ENCODE results near the gene ZNF18.

The ZNF18 gene

DNA sequence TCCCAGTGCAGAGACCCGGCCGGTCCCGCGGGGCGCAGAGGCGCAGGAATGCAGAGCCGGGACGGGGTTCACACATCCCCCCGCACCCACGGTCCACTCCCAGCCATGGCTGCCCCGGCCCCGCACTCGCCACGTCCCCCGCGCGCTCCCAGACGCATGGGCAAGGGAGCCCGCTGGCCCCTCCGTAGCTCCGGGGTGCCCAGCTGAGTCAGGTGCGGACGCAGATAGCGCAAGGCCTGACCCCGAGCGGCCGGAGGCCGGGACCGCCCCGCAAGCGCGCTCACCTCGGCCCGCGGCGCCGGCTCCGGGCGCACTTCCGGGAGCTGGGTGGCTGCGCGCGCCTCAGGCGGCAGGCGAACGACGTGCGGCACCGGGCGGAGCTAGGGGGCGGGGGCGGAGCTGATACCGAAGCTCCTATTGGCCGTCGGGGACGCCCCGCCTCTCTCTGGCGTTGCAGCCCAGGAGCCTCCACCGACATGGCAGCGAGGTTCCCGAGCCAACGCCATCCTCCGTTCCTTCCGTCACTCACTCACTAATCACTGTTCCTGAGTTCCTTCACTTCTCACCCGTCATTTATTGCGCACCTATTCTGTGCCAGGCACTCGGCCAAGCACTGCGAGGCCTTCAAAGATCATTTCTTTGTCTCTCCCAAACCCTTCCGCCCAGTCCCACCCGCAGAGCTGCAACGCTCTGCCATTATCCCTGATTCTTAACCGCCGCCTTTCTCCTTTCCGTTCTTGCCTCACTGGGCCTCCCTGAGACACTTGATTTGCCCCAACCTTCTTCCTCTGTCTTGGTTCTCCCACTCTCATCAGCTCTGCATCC, at the start of gene ZNF18:
TSS of gene ZNF18 (minus strand) at position 329 of the 825 bp plus-strand sequence. CDS start 4,646 bp downstream, outside the sequence.
- DNase-seq: peak; percentile 95 to 97

DNA sequence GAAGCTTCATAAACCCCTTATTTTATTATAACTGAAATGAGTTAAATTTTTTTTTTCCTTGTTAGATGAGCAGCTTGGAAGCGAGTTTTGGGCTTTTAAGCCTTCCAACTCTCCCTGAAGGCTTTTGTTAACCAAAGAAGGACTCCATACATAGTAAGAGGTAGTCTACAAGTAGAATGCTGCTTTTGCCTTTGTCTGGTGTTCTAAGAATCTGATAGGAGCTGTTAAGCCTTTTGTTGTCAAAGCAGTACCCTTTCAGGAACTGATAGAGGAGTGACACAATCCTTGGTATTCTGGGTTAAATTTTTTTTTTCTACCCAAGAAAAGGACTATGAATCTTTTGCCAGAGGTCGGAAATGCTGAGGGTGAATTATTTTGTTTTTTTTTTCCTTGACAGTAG, 49.5 kb upstream of the ZNF18 start:
- DNase-seq: no peak

- no peak for DNase-seq
Measured at GRCh38 chr17:12043702-12044101, 46.4 kb upstream of the ZNF18 start.

GRCh38 chr17:12041312-12041711, 44.0 kb upstream of the ZNF18 start:
- DNase-seq: no peak

DNA sequence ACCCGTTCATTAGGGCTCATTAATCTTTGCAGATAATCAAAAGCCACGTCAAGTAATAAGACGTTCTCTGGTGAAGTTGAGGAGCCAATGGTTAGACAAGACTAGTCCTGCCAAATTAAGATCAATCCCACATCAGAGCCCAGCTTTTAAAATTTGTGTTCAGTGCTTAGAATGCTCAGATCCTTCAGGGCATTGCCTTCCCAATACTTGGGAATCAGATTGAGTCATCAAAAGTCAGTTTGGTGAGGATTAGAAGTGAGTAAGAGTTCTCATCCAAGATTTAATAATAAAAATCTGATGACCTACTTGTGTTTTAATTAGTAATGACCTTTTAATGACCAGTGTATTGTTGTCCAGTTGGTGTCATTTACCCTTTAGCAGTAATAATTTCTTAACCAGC, 43.2 kb upstream of the ZNF18 start:
- DNase-seq: no peak

GRCh38 chr17:12037970-12038369, 40.7 kb upstream of the ZNF18 start:
- no peak for DNase-seq

DNA sequence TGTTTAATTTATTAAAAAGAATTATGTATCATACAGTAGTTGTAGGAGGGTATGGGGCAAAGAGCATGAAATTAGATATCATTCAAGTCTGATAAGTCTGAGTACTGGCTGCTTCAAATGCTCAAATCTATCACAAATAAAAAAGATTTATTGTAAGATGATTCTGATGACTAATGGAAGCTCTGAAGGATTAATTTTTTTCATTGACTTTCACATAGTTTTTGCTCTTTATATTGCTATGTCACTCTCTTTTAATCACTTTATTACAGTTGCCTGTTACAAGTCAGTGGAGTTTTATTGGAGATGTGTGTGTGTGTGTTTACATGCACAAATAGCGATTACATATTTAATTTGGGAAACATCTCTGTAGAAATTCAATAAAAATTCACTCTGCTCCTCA, 38.4 kb upstream of the ZNF18 start:
- no peak for DNase-seq

DNA sequence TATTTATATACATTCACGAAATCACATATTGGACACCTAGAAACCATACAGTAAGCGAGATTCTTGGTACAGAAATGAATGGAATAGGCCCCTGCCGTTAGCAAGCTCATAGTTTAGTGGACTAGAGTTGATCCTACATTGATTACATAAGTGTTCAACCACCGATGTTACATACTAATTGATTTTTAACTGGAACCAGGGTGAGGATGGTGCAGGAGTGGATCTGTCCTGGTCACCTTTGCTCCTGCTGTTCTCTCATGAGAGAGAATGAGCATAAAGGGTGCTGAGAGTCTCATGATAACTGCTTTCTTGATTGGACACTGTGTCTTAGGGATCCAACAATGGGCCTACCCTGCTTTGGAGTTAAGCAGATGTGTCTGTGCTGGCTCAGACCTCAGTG, 37.3 kb upstream of the ZNF18 start:
- no peak for DNase-seq

DNA sequence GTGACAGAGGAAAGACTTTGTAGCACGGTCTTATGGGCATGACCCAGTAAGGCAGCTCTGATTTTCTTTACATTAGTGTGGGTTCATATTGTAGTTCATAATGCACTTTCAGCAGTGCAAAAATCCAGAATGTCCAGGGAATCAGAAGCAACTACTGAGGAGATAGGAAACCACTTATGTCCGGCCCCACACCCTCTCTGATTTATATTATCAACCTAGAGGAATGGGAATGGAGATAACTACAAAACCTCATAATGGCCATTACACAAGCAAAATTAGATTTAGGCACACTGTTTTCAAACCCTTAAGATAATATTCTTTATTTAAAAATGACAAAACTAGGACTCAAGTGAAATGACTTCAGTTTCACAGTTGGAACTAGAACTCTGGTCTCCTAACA, 31.3 kb upstream of the ZNF18 start:
- no peak for DNase-seq

GRCh38 chr17:12027658-12028057, 30.4 kb upstream of the ZNF18 start:
- DNase-seq: no peak

GRCh38 chr17:12024327-12024726, 27.1 kb upstream of the ZNF18 start:
- no peak for DNase-seq

GRCh38 chr17:12022310-12022709, 25.0 kb upstream of the ZNF18 start:
- no peak for DNase-seq

GRCh38 chr17:12021623-12022140, 24.4 kb upstream of the ZNF18 start:
- no peak for DNase-seq

DNA sequence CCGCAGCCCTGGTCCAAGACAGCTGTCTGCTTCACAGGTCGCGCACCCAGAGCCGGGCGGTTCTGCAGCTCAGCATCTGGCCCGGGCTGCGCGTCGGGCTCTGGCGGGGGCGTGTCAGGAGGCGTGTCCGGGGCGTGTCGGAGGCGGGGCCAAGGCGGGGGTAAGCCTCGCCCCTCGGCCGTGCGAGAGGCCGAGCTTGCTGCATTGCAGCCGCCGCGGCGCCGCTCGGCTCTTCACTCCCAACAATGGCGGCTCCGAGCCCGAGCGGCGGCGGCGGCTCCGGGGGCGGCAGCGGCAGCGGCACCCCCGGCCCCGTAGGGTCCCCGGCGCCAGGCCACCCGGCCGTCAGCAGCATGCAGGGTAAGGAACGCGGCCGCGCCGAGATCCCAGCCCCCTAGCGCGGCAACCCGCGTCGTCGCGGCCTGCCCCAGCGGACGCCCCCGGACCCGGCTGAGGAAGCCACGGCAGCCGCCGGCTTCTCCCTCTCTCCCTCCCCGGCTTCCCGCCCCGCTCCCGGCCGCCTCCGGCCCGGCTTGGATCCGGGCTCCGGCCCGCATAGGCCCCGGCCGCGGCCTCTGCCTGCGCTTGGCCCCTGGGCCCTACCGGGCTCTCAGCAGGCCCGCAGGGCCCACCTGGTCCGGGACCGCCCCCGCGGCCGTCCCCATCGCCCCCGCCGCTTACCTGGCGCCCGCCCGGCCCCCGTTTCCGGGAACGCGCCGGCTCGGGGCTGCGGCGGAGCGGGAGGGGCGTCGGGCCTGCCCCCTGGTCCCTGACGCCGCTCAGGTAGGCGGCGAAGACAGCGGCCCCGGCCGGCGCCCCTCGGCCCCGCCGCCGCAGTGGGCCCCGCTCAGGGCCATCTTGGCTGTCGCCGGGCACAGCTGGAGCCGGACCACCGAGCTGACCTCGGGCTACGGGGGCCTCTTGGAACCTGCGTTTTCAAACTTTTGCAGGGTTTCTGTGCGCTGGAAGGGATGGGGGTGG, 23.7 kb upstream of the ZNF18 start, which contains the start of gene MAP2K4:
TSS of gene MAP2K4 (plus strand) at position 236 of the 981 bp plus-strand sequence. CDS start at position 246, 10 bp downstream.
- peak; percentile 91 to 97 for DNase-seq

- no peak for DNase-seq
Measured at GRCh38 chr17:12007466-12007865, 10.2 kb upstream of the ZNF18 start.

GRCh38 chr17:11999696-12000095, 2.4 kb upstream of the ZNF18 start:
- DNase-seq: no peak

DNA sequence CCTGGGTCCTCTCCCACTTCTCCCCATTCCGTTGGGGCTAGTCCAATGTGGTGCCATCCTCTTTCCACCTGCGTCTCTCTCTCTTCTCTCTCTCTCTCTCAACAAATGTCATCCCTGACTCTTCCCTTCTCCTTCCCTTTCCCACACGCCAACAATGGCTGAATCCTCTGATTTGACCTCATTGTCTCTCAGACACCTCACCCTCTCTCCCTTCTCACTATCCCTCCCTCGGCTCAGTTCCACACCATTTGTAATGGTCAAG, 628 bp upstream of the ZNF18 start:
- no peak for DNase-seq

DNA sequence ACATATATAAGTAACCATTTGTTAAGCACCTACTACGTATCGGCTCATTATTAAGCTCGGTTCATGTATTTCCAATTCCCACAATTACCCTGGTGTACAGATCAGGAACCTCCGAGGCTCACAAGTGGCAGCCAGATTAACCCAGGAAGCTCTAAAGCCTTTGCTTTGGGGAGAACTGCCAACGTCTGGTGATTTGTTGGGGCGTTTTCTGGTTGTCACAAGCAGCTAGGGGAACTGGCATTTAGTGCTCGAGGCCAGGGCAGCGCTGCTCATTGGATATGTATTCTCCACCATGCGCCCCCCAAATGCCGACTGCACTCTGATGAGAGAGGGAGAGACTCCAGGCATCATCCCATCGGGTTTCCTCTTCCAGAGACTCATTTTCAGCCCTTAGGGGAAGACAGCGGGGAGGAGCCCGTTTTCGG, 541 bp downstream of the ZNF18 start:
- peak in 1 of 2 experiments; percentile 21 for DNase-seq

- DNase-seq: no peak
Measured at GRCh38 chr17:11991461-11991860, 5.8 kb downstream of the ZNF18 start.

DNA sequence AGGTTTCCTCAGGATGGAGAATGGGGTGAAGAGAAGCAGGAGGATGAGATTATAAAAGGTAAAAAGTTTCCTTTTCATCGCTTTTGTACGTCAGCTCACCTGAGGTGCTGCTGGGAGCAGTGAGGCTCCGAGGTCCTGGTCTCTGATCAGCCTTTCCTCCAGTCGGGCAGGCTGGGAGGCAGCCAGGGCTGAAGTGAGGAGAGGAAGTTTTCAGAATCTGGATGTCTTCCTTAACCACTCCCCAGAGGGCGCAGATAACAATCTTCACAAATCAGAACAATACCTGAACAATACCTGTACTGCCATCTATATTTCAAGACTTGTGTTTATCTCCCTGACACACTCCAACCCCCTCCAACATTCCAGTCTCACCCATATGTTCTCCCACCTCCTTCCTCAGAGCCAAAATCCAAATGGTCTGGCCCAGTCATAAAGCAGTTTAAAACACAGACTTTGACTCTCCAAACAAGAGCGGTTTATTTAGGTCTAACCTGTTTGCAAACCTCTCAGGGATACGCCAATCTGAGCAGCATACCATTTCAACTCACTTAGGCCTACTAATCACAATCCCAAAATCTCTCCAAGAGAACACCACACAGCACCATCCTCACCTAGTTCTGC, 6.8 kb downstream of the ZNF18 start:
- no peak for DNase-seq

GRCh38 chr17:11986942-11987329, 10.3 kb downstream of the ZNF18 start:
- no peak for DNase-seq

- no peak for DNase-seq
Measured at GRCh38 chr17:11986179-11986941, 10.9 kb downstream of the ZNF18 start.

Data from stimulated activated CD4-positive, alpha-beta T cell treated with anti-CD3 and anti-CD28 coated beads, Interleukin-4, amount 100 ng/mL, for 4 hours (primary cell).